Colon (tissue), 2 donors: Measurements from ENCODE around the gene EHMT1.
A peak's percentile ranks its signal among the peaks of the same experiment; 100 is the strongest.
"Not testable (repeated sequence)": the region's sequence is repeated elsewhere in the genome, so short reads cannot be mapped to it uniquely, and the experiment has no call there.

ENCODE experiments used
- FAIRE-seq: peaks from 2 replicates; lab custom pipeline; 2012; peaks lifted over from hg19 to GRCh38; lab: Jason Lieb, UNC
- donor health status: control.
- donor health status: control.

The EHMT1 gene

GRCh38 chr9:137615387-137615871, 3.4 kb upstream of the EHMT1 start:
- no peak for FAIRE-seq

GRCh38 chr9:137619240-137620047, 639 bp downstream of the EHMT1 start:
- no peak for FAIRE-seq

GRCh38 chr9:137620048-137620405, 1.2 kb downstream of the EHMT1 start:
- FAIRE-seq, result no peak

DNA sequence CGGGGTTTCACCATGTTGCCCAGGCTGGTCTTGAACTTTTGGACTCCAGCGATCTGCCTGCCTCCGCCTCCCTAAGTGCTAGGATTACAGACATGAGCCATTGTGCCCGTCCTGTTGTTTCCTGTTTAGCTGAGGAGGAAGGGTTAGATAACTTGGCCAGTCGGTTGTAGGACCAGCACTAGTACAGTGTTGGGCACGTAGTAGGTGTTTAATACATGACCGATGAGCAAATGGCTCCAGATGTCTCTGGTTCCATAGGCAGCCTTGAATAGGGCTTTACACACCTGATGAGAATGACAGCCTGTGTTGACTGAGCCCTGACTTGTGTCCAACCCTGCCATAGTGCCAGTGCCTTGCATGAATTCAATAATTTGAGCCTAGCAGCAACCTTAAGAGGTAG, 1.8 kb downstream of the EHMT1 start:
- no peak for FAIRE-seq

DNA sequence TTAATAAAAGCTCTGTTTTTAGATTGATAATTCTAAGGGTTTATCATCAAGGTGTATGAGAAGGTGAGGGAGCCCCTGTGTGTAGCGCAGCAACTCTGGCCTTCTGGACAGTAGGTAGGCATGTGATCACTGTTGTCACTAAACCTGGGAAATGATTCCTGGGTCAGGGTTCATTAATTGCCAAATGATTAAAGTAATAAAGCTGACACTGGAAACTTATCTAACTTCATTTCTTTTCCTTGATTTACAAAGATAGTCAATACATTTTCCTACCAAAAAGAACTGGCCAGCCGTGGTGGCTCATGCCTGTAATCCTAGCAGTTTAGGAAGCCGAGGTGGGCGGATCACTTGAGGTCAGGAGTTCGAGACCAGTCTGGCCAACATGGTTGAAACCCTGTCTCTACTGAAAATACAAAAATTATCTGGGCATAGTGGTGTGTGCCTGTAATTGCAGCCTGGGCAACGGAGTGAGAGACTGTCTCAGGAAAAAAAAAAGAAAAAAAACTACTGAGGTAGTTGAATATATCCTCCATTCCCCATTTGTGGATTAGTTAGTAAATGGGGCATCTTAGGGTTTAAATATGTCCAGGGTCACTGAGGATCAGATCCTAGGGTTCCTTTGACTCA, 2.4 kb downstream of the EHMT1 start:
- FAIRE-seq, result no peak

DNA sequence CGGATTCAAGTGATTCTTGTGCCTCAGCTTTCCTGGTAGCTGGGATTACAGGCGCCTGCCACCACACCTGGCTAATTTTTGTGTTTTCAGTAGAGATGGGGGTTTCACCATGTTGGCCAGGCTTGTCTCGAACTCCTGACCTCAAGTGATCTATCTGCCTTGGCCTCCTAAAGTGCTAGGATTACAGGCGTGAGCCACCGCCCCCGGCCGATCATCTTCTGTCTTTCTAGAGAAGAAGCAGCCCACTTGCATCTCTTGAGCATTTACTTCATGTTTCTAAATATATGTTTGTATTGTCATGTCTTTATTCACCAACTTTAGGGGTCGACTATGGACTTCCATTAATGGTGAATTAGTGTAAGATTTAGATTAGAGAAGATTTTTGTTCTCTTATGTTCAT, 3.4 kb downstream of the EHMT1 start:
- FAIRE-seq, result not testable (repeated sequence)

DNA sequence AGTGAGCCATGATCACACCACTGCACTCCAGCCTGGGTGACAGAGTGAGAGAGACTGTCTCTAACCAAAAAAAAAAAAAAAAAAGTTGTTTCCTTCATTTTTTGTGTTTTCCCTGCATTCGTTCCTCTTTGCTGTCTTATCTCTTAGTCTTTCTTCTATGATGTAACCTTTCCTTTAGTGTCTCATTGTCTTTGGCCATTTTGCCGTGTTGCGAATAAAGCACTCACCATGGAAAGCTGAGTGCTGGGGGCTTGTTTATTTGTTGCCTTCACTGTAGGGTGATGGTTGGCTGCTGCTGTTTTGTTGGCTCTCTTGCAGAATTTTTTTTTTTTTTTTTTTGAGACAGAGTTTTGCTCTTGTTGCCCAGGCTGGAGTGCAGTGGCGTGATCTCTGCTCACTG, 7.7 kb downstream of the EHMT1 start:
- FAIRE-seq, result no peak

- not testable (repeated sequence) for FAIRE-seq
These were observed 8.6 kb downstream of the EHMT1 start for GRCh38 chr9:137627406-137627805.

DNA sequence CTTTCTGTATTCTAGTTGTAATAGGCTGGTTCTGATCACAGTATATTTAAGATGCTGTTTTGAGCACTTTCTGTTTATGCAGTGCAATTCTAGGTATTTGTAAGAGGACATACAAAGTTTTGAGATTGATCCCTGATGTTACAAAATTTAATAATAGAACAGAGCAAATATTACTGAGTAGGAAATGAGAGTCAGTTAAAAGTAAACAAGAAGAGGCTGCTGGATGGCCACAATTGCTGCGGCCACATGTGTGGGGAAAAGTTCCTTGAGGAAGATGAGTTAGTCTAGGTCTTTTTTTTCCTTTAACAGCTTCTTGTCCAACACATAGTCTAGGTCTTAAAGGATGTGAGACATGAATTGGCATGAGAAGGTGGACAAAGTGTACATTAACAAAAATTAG, 11.3 kb downstream of the EHMT1 start:
- FAIRE-seq, result no peak

DNA sequence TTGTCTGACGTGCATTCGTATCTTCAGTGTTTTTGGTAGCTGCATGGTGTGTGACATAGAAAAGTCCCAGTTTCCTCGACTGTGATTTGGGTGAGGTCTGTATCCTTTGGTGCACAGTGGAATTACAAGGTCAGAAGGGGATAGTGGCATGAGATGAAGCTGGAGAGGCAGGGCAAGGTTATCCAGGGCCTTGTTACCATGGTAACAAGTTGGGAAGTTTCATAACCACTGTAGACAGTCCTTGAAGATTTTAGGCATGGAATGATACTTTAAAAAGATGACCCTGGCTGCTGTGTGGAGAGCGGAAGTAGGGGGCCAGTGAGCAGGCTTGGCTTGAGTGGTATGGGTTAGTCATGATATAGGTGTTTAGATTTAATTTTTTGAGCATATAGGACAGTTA, 11.9 kb downstream of the EHMT1 start:
- no peak for FAIRE-seq

- no peak for FAIRE-seq
These were observed 12.8 kb downstream of the EHMT1 start for GRCh38 chr9:137631345-137632229.

DNA sequence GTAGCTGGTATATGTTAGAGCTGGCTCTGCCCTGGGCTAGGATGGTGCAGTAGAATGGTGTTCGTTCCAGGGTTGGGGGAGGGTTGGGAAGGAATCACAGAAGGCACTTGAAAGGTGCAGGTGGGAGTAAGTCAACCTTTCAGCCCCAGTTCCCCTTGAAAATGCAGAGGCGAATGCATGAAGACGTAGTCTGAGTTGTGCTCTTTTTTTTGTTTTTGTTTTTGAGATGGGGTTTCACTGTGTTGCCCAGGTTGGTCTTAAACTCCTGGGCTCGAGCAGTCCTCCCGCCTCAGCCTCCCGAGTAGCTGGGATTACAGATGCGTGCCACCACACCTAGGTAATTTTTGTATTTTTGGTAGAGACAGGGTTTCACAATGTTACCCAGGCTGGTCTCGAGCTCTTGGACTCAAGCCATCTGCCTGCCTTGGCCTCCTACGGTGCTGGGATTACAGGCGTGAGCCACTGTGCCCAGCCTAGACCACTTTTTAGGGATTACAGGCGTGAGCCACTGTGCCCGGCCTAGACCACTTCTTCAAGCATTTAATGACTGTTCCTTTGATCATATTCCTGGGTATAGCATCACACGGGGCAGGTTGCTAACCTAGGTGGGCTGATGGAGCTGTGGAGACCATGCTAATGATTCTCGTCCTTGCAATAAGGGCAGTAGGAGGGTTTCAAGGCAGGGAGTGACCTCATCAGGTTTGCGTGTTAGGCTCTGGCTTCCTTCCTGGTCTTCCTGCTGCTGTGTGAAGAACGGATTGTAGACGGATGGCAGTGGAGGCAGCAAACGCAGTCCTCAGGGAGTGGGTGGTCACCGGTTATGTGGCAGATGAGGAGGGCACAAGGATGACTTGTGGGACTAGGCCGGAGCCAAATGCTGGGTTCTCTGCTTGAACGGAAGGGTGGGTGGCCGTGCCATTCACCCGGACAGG, 13.7 kb downstream of the EHMT1 start:
- FAIRE-seq, result no peak

DNA sequence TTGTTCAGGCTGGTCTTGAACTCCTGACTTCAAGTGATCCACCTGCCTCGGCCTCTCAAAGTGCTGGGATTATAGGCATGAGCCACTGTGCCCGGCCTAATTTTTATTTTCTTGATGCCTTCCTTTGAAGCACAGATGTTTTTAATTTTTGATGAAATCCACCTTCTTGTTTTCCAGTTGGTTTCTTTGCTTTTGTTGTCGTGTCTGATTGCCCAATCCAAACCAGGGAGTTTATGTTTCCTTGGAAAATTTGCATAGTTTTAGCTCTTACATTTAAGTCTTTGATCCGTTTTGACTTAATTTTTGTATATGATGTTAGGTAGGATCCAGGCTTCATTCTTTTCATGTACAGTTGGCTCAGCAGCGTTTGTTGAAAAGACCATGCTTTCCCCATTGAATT, 15.2 kb downstream of the EHMT1 start:
- no peak for FAIRE-seq

DNA sequence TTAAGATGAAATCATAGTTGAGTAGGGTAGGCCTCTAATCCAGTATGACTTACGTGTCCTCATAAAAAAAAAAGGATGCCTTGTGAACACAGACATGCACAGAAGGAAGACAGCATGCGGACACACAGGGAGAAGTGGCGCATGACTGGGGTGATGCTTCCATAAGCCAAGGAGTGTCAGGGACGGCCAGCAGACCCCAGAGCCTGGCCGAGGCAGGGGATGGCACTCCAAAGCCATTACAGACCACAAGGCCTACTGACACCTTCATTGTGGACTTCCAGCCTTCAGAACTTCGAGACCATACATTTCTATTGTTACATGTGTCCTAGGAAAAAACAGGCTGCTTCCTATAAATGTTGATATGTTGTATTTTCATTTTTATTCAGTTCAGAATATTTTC, 19.9 kb downstream of the EHMT1 start:
- FAIRE-seq, result no peak

DNA sequence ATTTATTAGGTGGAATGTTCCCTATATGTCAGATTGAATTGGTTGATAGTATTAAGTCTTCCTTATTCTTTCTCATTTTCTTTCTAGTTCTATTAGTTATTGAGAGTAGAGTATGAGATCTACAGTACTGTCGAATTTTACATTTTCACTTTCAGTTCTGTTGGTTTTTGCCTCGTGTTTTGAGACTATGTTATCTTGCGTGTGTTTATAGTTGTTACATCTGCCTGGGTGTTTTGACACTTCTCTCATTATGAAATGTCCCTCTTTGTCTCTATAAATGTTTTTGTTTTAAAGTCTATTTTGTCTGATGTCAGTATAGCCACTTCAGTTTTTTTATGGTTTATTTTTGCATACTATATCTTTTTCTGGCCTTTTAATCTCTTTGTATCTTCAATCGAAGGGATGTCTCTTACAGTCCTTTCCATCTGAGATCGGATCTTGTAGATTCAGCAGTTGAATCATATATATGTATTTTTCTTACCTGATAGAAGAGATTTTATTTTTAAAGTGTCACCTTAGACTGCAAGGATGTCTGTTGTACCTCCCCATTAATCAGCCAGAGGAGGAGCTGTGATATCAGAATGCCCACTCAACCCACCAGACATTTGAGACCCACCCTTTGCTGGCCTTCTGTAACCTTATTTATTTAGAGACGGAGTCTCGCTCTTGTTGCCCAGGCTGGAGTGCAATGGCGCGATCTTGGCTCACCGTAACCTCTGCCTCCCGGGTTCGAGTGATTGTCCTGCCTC, 20.7 kb downstream of the EHMT1 start:
- peak; percentile 33 for FAIRE-seq

DNA sequence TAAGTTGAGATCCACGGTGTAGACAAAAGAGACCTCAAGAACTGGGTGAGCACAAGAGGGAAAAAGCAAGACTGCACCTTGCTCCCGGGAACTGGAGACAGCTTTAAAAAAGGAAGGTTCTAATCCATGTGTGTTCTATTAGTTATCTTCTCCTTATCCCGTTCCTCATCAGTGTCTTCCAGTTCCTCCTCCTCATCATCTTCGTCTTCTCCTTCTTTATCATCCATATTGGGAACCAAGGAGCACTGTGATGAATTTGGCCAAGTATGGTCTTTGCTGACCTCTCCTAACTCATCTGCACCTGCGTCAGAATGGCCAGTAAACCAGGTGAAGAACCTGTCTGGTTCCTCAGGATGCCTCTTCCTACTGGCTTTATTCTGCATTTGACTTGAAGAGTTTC, 22.1 kb downstream of the EHMT1 start:
- no peak for FAIRE-seq

- FAIRE-seq, result no peak
These were observed 23.4 kb downstream of the EHMT1 start for GRCh38 chr9:137642118-137642601.

- no peak for FAIRE-seq
These were observed 24.1 kb downstream of the EHMT1 start for GRCh38 chr9:137642892-137643291.

DNA sequence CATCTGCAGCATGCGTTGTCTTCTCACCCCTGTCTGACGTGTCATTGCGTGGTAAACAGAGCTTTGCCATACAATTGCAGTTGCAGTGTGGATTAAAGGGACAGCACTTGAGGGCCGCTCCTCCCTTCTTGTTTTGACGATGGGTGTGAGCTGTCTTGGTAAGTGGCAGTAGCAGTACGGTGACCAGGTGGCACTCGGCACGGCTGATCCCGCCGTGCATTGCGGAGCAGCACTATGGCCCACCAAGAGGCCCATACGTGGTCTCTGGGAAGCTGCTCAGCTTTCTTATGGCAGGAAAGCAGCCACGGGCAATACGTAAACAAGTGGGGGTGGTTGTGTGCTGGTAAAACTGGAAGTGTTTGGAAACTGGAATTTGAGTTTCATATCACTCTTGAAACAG, 25.1 kb downstream of the EHMT1 start:
- FAIRE-seq, result no peak

DNA sequence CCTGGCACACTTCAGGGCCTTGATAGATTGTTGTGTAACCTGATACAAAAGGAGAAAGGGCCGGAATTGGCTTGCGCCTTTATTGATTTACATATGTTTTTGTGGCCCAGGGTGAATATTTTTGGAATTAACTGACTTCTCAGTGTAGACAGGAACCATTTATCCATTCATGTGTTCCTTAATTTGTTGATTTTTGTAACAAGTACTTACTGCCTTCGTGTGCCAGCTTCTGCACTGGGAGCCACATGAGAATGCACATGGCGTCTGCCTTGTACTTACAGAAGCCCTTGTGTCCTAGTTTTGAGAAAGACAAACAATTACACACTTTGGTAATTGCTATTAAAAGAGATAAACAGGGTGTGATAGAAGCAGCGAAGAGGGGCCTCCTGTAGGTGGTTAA, 26.4 kb downstream of the EHMT1 start:
- FAIRE-seq, result no peak

GRCh38 chr9:137646341-137646740, 27.5 kb downstream of the EHMT1 start:
- no peak for FAIRE-seq
